Subcutaneous abdominal adipose tissue (tissue), 5 donors: ENCODE data around the gene ADD2.
"Not testable (repeated sequence)": the region's sequence is repeated elsewhere in the genome, so short reads cannot be mapped to it uniquely, and the experiment has no call there.

ENCODE experiments used
- H3K27ac ChIP-seq: one replicate; pipeline ENCODE4 v1.7.0; 2013; ENCODE audit warnings: low read depth, mild to moderate bottlenecking, inconsistent platforms, low read length, moderate library complexity
- H3K27me3 ChIP-seq, 5 donors: one replicate each; pipeline ENCODE4 v1.7.0; 2013; ENCODE audit warnings: low read length in 5 of 5, inconsistent platforms in 1 of 5; ENCODE audit not compliant: control insufficient read depth in 5 of 5, insufficient read depth in 4 of 5
- H3K36me3 ChIP-seq, 5 donors: one replicate each; pipeline ENCODE4 v1.7.0; 2013; ENCODE audit warnings: low read length in 5 of 5; ENCODE audit not compliant: control insufficient read depth in 5 of 5, insufficient read depth in 5 of 5
- H3K4me1 ChIP-seq, 5 donors: one replicate each; pipeline ENCODE4 v1.7.0; 2013; ENCODE audit warnings: low read length in 5 of 5, mild to moderate bottlenecking in 3 of 5, moderate library complexity in 1 of 5; ENCODE audit not compliant: control insufficient read depth in 5 of 5, insufficient read depth in 5 of 5
- H3K4me3 ChIP-seq, 5 donors: one replicate each; pipeline ENCODE4 v1.7.0; 2013; ENCODE audit warnings: low read length in 5 of 5, low read depth in 1 of 5
- H3K9ac ChIP-seq, 5 donors: one replicate each; pipeline ENCODE4 v1.7.0; 2013; ENCODE audit warnings: low read length in 5 of 5, mild to moderate bottlenecking in 4 of 5, moderate library complexity in 3 of 5
- H3K9me3 ChIP-seq, 5 donors: one replicate each; pipeline ENCODE4 v1.7.0; 2013; ENCODE audit warnings: low read length in 5 of 5; ENCODE audit not compliant: control insufficient read depth in 5 of 5
- donor health status: healthy.
- donor health status: healthy.
- donor health status: healthy.
- donor health status: healthy.
- donor health status: healthy.

Gene ADD2

DNA sequence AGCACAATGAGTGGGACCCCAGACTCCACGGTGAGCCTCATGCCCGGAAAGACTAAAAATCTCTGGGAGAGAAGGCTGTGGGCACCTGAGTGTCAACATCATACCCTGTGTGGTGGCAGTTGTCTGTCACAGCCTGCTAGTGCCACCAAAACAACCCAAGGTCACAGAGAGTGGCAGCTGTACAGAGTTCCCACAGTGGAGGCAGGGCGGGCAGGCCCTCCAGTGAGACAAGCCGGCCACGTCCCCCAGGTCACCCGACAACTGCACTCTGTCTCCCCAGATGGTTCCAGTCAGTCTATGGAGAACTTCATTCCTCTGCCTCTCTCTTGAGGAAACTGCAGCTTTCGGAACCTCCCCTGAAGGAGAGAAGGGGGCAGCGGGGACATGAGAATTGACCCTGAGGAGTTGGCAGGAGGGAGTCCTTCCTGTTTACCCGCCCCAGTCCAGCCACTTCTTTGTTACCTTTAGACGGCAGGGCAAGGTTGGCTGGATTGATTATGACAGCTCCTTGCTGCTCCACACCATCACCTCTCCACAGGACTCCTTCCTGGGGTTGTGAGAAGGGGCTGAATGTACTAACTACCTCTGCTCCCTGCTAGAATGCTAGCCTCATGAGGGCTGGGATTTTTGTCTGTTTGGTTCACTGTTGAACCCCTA, 33.7 kb upstream of the ADD2 start:
- Histone ChIP-seq H3K9ac (no peak overlapping the region), H3K36me3 (no peaks in the 10 kb centered on the region), H3K27ac (no peak overlapping the region), H3K4me1 (peaks cover 0 to 3% (median 0%) of the 10 kb centered on the region in 5 donors), H3K4me3 (no peak overlapping the region), H3K9me3 (peaks cover 2 to 14% (median 9%) of the 10 kb centered on the region in 5 donors), H3K27me3 (peaks cover 0 to 6% (median 4%) of the 10 kb centered on the region in 5 donors)

DNA sequence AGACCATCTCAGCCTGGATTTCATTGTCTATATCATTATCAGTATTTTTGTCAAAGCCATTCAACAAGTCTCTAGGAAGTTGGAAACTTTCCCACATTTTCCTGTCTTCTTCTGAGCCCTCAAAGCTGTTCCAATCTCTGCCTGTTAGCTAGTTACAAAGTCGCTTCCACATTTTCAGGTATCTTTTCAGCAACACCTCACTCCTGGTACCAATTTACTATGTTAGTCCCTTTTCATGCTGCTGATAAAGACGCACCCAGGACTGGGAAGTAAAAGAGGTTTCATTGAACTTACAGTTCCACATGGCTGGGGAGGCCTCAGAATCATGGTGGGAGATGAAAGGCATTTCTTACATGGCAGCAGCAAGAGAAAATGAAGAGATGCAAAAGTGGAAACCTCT, 31.7 kb upstream of the ADD2 start:
- Histone ChIP-seq H3K4me3 (no peak overlapping the region), H3K36me3 (no peaks in the 10 kb centered on the region)

DNA sequence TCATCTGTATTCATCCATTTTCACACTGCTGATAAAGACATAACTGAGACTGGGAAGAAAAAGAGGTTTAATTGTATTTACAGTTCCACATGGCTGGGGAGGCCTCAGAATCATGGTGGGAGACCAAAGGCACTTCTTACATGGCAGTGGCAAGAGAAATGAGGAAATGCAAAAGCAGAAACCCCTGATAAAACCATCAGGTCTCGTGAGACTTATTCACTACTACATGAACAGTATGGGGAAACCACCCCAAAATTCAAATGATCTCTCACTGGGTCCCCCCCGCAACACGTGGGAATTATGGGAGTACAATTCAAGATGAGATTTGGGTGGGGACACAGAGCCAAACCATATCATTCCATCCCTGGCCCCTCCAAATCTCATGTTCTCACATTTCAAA, 30.0 kb upstream of the ADD2 start:
- not testable (repeated sequence) for H3K9ac ChIP-seq, H3K4me1 ChIP-seq, H3K27ac ChIP-seq, H3K36me3 ChIP-seq, H3K4me3 ChIP-seq, H3K27me3 ChIP-seq
- H3K9me3 ChIP-seq = peaks cover 2 to 14% (median 9%) of the 10 kb centered on the region in 5 donors

More for the DNA sequence above, 31.7 kb upstream of the ADD2 start:
- peaks cover 0 to 6% (median 4%) of the 10 kb centered on the region in 5 donors for H3K27me3 ChIP-seq
- H3K9me3 ChIP-seq = peaks cover 2 to 14% (median 9%) of the 10 kb centered on the region in 5 donors
- H3K27ac ChIP-seq = no peak overlapping the region
- H3K4me1 ChIP-seq = peaks cover 0 to 3% (median 0%) of the 10 kb centered on the region in 5 donors
- H3K9ac ChIP-seq = no peak overlapping the region

DNA sequence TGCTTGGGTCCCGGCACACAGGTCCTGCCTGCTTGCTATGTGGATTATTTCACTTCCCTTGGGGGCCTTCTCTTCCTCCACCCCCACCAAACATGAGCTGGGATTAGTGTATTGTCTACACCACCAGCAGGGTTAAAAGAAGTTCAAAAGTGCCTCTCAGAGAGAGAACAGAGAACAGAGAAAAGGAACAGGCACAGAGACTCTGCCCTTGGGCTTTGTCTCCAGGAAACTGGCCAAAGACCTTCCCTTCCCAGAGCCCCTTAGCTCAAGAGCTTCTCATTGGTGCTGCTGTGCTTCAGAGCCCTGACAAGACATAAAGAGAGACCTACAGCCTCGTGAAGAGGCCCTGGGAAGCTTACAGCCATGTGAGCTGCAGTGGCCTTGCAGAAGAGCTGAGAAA, 29.5 kb upstream of the ADD2 start:
- H3K9me3 ChIP-seq = peaks cover 2 to 14% (median 9%) of the 10 kb centered on the region in 5 donors

DNA sequence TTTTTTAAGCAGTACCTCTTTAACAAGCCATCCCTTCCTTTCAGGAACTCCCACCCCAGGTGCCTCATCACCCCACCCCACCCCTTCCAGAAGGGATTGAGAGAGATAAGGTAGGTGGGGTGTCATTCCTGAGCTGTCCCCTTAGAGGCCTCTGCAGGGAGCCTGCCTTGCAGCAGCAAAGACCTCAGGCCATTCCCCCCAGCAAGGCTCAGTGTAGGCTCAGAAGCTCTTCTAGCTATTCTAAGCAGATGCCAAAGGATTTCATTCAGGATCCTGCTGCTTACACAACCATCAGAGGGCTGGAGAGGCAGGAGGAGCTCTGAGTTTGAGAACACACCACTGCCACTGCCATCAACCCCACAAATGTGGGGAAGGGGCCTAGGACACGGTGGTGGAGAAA, 28.3 kb upstream of the ADD2 start:
- Histone ChIP-seq H3K9me3 (peaks cover 2 to 13% (median 7%) of the 10 kb centered on the region in 5 donors), H3K4me3 (no peak overlapping the region), H3K27me3 (peaks cover 0 to 11% (median 7%) of the 10 kb centered on the region in 5 donors), H3K36me3 (no peaks in the 10 kb centered on the region), H3K27ac (no peak overlapping the region), H3K4me1 (peaks cover 0 to 3% (median 0%) of the 10 kb centered on the region in 5 donors), H3K9ac (no peak overlapping the region)

More for the DNA sequence above, 29.5 kb upstream of the ADD2 start:
- H3K36me3 ChIP-seq = no peaks in the 10 kb centered on the region
- H3K27ac ChIP-seq = no peak overlapping the region
- peaks cover 0 to 3% (median 0%) of the 10 kb centered on the region in 5 donors for H3K4me1 ChIP-seq
- H3K9ac ChIP-seq = no peak overlapping the region
- peaks cover 0 to 7% (median 6%) of the 10 kb centered on the region in 5 donors for H3K27me3 ChIP-seq
- H3K4me3 ChIP-seq = no peak overlapping the region

DNA sequence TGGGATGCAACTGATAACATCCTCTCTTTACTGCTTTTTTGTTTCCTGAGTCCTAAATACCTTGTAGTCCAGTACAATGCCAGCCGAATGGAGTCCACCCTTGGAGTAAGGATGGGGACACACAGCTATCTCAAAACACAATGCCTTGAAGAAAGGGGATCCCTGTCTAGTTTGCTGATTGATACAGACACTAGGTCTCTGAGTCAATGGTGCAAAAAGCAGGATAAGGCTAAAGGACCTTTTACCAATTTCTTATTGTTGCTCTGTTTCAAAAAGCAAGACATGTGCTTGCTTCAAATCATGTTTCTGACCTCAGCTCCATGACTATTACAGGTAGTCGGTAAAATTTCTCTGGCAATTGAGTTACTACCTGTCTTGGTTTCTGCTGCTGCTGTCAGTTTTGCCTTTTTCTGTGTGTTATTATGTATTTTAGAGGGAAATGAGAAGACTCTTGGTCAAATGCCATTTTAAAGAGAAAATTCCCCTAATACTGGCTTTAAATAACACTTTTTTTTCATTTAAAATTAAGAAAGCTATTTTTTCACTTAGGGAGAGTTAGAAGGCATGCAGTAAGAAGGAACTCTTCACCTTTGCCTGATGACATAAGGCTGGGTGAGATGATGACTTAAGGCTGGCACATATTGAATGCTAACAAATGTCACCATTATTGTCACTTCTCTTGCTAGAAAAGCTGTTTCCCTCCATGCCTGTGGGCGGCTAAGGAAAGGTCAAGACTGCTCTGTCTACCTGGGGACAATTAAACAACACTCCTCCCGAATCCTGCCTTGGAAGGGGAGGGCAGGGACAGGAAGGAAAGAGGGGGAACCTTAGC, 27.4 kb upstream of the ADD2 start:
- Histone ChIP-seq H3K9ac (no peak overlapping the region), H3K4me1 (peaks cover 0 to 3% (median under 1%) of the 10 kb centered on the region in 5 donors), H3K27ac (no peak overlapping the region), H3K9me3 (peaks cover 0 to 7% (median 3%) of the 10 kb centered on the region in 5 donors), H3K4me3 (no peak overlapping the region), H3K27me3 (peaks cover 6 to 13% (median 10%) of the 10 kb centered on the region in 5 donors), H3K36me3 (no peaks in the 10 kb centered on the region)

DNA sequence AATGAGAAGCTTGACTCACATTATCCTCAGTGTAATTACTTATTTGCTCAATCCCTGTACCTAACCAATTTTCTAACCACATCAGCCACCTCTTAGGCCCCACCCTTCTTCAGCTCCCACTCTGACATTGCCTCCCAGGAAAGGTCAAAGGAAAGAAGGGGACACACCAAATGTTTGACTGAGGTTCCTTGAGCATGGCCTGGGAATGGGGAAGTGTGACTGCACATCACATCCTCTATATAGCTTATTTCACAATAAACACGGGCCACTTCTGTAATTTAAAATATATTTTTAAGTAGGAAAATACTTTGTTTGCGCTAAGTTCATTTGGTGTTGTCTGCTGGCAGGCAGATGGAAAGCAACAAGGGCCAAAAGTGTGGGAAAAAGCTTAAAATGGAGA, 25.4 kb upstream of the ADD2 start:
- H3K36me3 ChIP-seq = no peaks in the 10 kb centered on the region
- H3K4me1 ChIP-seq = peaks cover 0 to 14% (median 11%) of the 10 kb centered on the region in 5 donors
- H3K27me3 ChIP-seq = peaks cover 6 to 26% (median 21%) of the 10 kb centered on the region in 5 donors
- no peak overlapping the region for H3K4me3 ChIP-seq
- no peak overlapping the region for H3K9ac ChIP-seq
- no peak overlapping the region for H3K27ac ChIP-seq
- no peaks in the 10 kb centered on the region for H3K9me3 ChIP-seq

DNA sequence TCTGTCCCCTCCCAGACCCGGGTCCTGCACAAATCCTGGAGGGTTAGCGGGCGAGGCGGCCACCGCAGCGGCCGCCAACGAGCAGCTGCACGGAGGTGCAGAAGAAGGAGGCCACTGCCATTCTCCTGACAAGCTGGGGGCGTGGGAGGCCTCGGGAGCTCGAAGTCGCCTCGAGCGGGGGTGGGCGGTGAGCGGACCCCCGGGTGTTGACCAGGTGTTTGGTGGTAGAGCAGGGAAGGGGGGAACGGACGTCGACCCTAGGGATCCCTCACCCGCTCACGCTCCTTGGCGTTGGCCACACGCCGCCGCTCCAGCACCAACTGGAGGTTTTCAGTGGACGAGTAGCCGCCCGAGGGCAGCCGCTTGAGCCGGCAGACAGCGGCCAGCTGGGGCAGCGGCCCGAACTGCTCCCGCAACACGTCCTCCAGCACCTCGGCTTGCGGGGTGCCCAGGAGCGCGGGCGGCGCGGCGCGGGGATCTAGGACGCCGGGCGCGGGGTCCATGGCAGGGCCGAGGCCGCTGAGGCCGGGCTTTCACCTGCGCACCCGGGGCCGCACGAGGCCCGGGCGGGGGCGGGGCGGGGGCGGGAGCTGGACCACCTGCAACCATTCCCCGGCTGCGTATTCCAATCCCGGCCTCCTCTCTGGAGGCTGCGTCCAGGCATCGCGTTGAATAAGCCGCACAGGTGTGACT, 22.3 kb upstream of the ADD2 start, which contains the start of gene FIGLA:
Gene FIGLA (minus strand): TSS at position 508 of the 693 bp plus-strand sequence. CDS start 5 bp downstream, at position 503.
- peaks cover 7 to 38% (median 25%) of the 10 kb centered on the region in 5 donors for H3K27me3 ChIP-seq
- peak within 1 kb of the TSS; percentile 39 to 61 (median 51) for H3K4me3 ChIP-seq

DNA sequence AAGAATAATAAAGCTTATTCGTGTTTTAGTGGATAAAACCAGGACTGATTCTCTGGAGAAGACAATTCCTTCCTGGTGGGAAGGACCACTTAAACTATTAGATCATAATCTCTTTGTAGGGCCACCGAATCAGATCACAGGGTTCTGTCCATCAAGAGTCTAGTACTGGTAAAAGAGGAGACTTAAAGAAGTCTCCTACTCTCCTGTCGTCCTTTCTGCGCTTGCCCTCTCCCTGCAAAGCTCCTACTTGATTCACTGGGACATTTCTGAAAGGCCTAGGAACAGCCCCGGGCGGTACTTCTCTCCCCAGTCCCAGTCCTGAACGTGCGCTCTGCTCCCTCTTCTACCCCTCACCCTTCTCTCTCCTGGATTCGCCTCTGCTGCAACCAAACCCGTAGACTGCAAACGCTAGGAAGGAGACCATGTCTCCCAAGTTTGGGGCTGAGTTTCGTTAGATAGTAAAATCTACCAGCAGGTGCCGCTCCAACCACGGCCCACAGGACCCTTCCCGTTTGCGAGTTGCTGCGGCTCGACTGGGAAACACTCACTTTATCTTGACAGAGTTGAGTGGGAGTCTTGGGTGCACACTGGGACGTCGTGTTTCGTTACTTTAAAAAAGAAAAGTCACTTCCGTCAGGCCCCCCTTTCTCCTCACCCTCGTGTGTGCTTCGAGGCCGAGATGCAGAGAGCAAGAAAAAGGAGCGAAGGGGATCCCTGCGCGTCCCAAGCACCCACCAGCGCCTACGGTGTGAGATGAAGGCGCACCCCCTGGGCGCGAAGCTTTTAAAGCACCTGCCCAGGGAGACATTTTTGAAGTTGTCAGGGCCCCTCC, 21.5 kb upstream of the ADD2 start:
- peak overlapping the region; percentile 39 to 61 (median 51) for H3K4me3 ChIP-seq
- peaks cover 6 to 38% (median 25%) of the 10 kb centered on the region in 5 donors for H3K27me3 ChIP-seq
- no peaks in the 10 kb centered on the region for H3K36me3 ChIP-seq
- no peaks in the 10 kb centered on the region for H3K9me3 ChIP-seq
- peaks cover 0 to 12% (median 11%) of the 10 kb centered on the region in 5 donors for H3K4me1 ChIP-seq
- H3K27ac ChIP-seq = no peak overlapping the region
- H3K9ac ChIP-seq = peak overlapping the region in 1 of 5 donors; percentile 30

More for the DNA sequence above, 22.3 kb upstream of the ADD2 start, which contains the start of gene FIGLA:
- H3K27ac ChIP-seq = no peak within 1 kb of the TSS
- no peaks in the 10 kb centered on the region for H3K9me3 ChIP-seq
- peaks cover 0 to 12% (median 11%) of the 10 kb centered on the region in 5 donors for H3K4me1 ChIP-seq
- H3K36me3 ChIP-seq = no peaks in the 10 kb centered on the region
- peak within 1 kb of the TSS in 1 of 5 donors; percentile 30 for H3K9ac ChIP-seq
